Ovary (tissue), 9 donors: ENCODE measurements around the gene ACLY. TPM values are rescaled to one million over a fixed set of nuclear protein-coding genes. Genes with fewer than 3 reads are reported as not detected.

Experiments
- DNase-seq, 5 donors: peaks; one replicate each; pipeline ENCODE4 v3.0.0-alpha.2; 2019 to 2020
- H3K27ac ChIP-seq, 2 donors: fragments of 200-600 bp; one replicate each; pipeline versions ENCODE4 v1.5.1 to v1.8.0; 2019 to 2022
- H3K27me3 ChIP-seq: fragments of 200-600 bp; one replicate; pipeline ENCODE4 v1.8.0; 2022
- H3K36me3 ChIP-seq: fragments of 200-600 bp; sonication (generic); one replicate; pipeline ENCODE4 v1.5.1; 2019
- H3K4me1 ChIP-seq: one replicate; pipeline ENCODE4 v1.8.1; 2013; ENCODE audit warnings: mild to moderate bottlenecking, moderate library complexity; ENCODE audit not compliant: insufficient read depth
- H3K4me3 ChIP-seq: fragments of 200-600 bp; sonication (generic); one replicate; pipeline ENCODE4 v1.5.1; 2017
- H3K9me3 ChIP-seq, 2 donors: fragments of 200-600 bp in 1 of 2; sonication (generic) in 1 of 2; one replicate each; pipeline versions ENCODE4 v1.5.1 to v1.8.1; 2013 to 2019; ENCODE audit warnings: mild to moderate bottlenecking in 1 of 2, moderate library complexity in 1 of 2
- EP300 ChIP-seq: sonication (generic); formaldehyde crosslinking; IDR thresholded peaks from one replicate; pipeline ENCODE4 v1.6.1; 2017; ENCODE audit warnings: antibody characterized with exemption
- POLR2A ChIP-seq: fragments of 450-650 bp; IDR thresholded peaks from one replicate; pipeline ENCODE4 v1.6.1; 2017; ENCODE audit warnings: antibody characterized with exemption, mild to moderate bottlenecking, moderate library complexity
- WGBS, 3 donors: extraction: QIAGEN DNeasy Blood & Tissue Kit in 1 of 3; methylation state at CpG; one replicate each; pipeline versions ENCODE4 v1.1.5 to v1.1.7; 2013 to 2017; 5-methylcytosine and 5-hydroxymethylcytosine counted together
- intact Hi-C, 4 donors: fragments of 100-400 bp; cut with DNase I; formaldehyde crosslinking; loops; one replicate each; pipeline versions ENCODE4 v1.11.0 to v1.15.1; 2022 to 2023
- polyA plus RNA-seq, 2 donors: library from polyadenylated mRNA; stranded (reverse); fragments of 200-250 nt in 1 of 2; fragments of 350-450 nt in 1 of 2; fragmentation: Illumina TruSeq in 1 of 2; extraction: RNeasy Lipid Tissue Mini Kit (QIAGEN cat#74804) in 1 of 2; gene quantifications; one replicate each; pipeline ENCODE4 v1.2.3, GENCODE V29; 2013 to 2014
- total RNA-seq, 7 donors: library from RNA; depleted of rRNA in 2 of 7; stranded (reverse); fragments of >200 nt in 2 of 7; fragmentation: NEBNext Ultra II Directional in 3 of 7; extraction: Animal tissue kit (Norgen Biotek cat#: 25700) in 3 of 7; gene quantifications; one replicate each; pipeline versions ENCODE4 v1.1.0 to v1.2.4, GENCODE V29; 2016 to 2023
- TF ChIP-seq, protein P1 (sequence below), 3 donors: fragments of 450-650 bp in 2 of 3; fragments of 200-600 bp in 1 of 3; IDR thresholded peaks; one replicate each; pipeline versions ENCODE4 v1.5.1 to v1.8.0; 2016 to 2022; ENCODE audit warnings: antibody characterized with exemption in 3 of 3, mild to moderate bottlenecking in 1 of 3
- donor health status: DM: no; HTN: no; CAD: no; lungs with moderate emphysema.
- donor health status: DM: no; HTN: no; CAD: no.
- donor health status: Bipolar disorder and iron deficiency.
- donor health status: DM: yes; HTN: yes; CAD: no.
- donor health status: DM: no; HTN: no; CAD: no.
- donor health status: DM: yes; HTN: yes; CAD: no.

The ACLY gene
- total and polyA plus RNA-seq, 9 donors, result 23.6 to 119 (median 53.4) TPM

DNA sequence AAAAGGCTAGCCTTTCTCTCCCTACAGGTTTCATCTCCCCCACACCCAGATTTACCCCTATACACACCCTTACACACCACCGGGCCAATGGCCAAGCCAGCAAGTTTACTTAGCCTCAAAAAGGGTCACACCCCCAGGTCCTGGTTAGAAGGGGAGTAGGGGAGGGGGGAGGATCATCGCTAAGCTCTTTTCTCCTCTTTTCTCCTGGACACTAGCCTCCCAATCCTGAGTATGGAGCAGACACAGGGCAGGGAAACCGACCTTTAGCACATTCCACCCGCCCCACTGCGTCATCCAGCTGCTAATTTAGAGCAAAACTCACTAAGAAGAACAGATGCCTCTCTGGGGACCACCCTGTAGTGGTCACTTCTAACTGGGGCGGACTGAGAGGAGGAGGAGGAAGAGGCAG, 4.4 kb downstream of the ACLY start:
- Histone ChIP-seq H3K4me3 (no peak overlapping the region), H3K36me3 (no peaks in the 10 kb centered on the region), H3K27ac (no peak overlapping the region), H3K4me1 (peaks cover 7% of the 10 kb centered on the region), H3K9me3 (no peaks in the 10 kb centered on the region), H3K27me3 (no peaks in the 10 kb centered on the region)
- TF ChIP-seq POLR2A, result no peak
- TF ChIP-seq EP300, result no peak
- TF ChIP-seq, protein P1, sequence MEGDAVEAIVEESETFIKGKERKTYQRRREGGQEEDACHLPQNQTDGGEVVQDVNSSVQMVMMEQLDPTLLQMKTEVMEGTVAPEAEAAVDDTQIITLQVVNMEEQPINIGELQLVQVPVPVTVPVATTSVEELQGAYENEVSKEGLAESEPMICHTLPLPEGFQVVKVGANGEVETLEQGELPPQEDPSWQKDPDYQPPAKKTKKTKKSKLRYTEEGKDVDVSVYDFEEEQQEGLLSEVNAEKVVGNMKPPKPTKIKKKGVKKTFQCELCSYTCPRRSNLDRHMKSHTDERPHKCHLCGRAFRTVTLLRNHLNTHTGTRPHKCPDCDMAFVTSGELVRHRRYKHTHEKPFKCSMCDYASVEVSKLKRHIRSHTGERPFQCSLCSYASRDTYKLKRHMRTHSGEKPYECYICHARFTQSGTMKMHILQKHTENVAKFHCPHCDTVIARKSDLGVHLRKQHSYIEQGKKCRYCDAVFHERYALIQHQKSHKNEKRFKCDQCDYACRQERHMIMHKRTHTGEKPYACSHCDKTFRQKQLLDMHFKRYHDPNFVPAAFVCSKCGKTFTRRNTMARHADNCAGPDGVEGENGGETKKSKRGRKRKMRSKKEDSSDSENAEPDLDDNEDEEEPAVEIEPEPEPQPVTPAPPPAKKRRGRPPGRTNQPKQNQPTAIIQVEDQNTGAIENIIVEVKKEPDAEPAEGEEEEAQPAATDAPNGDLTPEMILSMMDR (IDR thresholded peaks at IDR 0.05), result no peak
- no peak for DNase-seq
- WGBS, 3 donors, result 27 to 53% (median 45%) methylated on average over 6 of the region's 6 CpGs
- intact Hi-C loops, result no loop called here

DNA sequence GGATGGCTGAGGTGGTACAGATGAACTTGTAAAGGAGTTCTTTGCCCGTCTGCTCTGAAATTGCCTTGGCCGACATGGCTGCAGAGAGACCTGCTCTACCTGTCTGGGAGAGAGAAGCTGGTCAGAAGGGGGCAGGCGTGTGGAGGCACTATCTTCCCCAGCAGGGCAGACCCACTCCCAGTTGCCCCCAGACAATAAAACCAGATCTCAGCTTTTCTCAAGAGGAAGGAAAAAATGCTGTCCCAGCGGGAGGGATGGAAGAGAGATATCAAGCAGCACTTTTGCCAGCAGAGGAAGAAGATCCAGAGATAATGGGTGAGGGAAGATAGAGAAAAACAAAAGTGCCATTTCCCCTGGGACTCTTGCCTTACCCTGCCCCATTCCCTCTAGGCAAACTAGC, 5.0 kb downstream of the ACLY start:
- no peaks in the 10 kb centered on the region for H3K9me3 ChIP-seq
- H3K27me3 ChIP-seq, result no peaks in the 10 kb centered on the region
- no peak for DNase-seq
- WGBS, 3 donors, result 88 to 97% (median 94%) methylated on average over 4 of the region's 4 CpGs
- no peak overlapping the region for H3K4me3 ChIP-seq
- intact Hi-C loops, result no loop called here
- peaks cover 6% of the 10 kb centered on the region for H3K4me1 ChIP-seq
- TF ChIP-seq EP300 (no peak), POLR2A (no peak)
- TF ChIP-seq, protein P1 (IDR thresholded peaks at IDR 0.05), result no peak
- no peak overlapping the region for H3K27ac ChIP-seq
- no peaks in the 10 kb centered on the region for H3K36me3 ChIP-seq

DNA sequence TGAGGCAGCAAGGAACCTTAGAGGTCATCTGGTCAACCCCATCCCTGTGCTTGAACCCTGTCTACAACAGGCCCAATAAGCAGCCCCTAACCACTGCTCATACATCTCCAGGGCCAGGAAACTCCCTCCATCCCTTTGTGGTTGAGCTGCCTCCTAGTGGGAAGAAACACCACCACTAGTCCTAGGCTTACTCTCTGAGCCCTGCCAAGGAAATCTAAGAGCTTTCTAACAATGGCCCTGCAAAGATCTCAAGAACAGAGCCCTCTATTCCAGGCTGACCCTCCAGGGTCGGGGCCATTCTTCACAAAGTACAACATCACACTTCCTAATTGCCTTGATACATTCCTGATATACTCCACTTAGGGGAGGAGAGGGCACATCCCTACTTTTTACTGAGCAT, 5.8 kb downstream of the ACLY start:
- 62 to 84% (median 81%) methylated on average over 1 of the region's 1 CpG for WGBS, 3 donors
- Histone ChIP-seq H3K4me3 (no peak overlapping the region), H3K27ac (no peak overlapping the region), H3K36me3 (no peaks in the 10 kb centered on the region), H3K9me3 (no peaks in the 10 kb centered on the region), H3K4me1 (peaks cover 6% of the 10 kb centered on the region), H3K27me3 (no peaks in the 10 kb centered on the region)
- TF ChIP-seq POLR2A (no peak), EP300 (no peak)
- TF ChIP-seq, protein P1 (IDR thresholded peaks at IDR 0.05), result no peak
- intact Hi-C loops, result no loop called here
- no peak for DNase-seq

DNA sequence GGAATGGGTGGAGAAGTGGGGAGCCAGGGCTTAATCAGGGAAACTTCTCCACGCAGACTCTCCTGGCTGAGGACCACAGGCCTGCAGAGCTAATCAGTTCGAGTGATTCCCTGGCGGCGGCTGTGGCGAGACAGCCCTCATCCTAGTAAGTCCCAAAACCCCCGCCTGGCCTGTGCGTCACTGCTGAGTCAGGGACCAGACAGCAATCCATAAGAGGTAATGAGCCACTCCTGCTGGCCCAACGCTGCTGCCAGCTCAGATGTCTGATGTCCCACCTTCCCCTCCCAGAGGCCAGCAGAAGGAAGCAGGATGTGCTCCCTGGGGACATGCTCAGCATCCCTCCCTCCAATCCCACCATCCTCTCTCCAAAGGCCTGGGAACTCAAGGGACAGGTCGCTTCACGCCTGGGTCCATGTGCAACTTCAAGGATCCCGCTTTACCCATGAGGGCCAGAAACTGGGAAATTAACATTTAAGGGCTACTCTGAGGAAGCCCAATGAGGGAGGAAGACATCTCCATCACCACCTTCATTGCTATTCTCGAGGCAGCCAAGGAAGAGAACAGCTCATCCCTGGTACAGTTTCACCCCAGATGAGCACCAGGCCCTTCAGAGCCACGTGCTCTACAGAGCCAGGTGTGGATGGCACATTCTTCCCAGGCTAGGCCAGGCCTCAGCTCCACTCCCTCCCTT, 7.9 kb downstream of the ACLY start:
- no peak for TF ChIP-seq EP300
- peaks cover 3% of the 10 kb centered on the region for H3K4me1 ChIP-seq
- intact Hi-C loops, result no loop called here
- H3K27me3 ChIP-seq, result no peaks in the 10 kb centered on the region
- no peaks in the 10 kb centered on the region for H3K9me3 ChIP-seq
- no peaks in the 10 kb centered on the region for H3K36me3 ChIP-seq
- DNase-seq, result no peak
- no peak overlapping the region for H3K27ac ChIP-seq
- WGBS, 3 donors, result 86 to 92% (median 88%) methylated on average over 13 of the region's 13 CpGs
- H3K4me3 ChIP-seq, result no peak overlapping the region

DNA sequence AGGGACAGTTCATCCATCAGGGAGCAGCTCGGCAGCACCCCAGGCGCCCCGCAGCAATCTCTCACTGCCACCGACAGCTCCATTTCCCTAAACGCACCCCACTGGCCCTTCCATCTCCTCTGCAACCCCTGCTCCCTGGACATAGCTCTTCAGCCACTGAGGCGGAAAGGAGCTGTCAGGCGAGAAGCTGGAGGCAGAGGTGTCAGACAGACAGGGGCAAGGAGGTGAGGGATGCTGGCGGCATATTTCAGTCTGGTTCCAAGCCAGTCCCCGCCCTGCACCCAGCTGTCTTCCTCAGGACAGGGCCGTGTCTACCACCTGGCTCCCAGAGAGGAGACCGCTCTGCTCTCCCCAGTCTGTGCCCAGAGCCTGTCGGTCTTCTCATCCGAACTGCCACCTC, 9.7 kb downstream of the ACLY start:
- Histone ChIP-seq H3K27me3 (no peaks in the 10 kb centered on the region), H3K27ac (no peak overlapping the region), H3K36me3 (no peaks in the 10 kb centered on the region), H3K4me1 (no peaks in the 10 kb centered on the region), H3K9me3 (no peaks in the 10 kb centered on the region), H3K4me3 (no peak overlapping the region)
- TF ChIP-seq POLR2A (no peak), EP300 (no peak)
- TF ChIP-seq, protein P1 (IDR thresholded peaks at IDR 0.05), result no peak
- intact Hi-C loops, result no loop called here
- 86 to 90% (median 87%) methylated on average over 13 of the region's 13 CpGs for WGBS, 3 donors
- DNase-seq, result no peak
